GM12878 (cell line): ENCODE data around the gene SLC6A1. TPM values are rescaled to one million over a fixed set of nuclear protein-coding genes. Genes with fewer than 3 reads are reported as not detected.

Source experiments
- ATAC-seq: fragments of 200-7000 bp; cut with Tn5 transposase; 3 replicates; pipeline ENCODE4 v1.9.1; 2020; ENCODE audit warnings: mild to moderate bottlenecking, moderate library complexity
- BruUV-seq: library from RNA; stranded (reverse); fragments of 400-500 nt; replicated peaks from 2 replicates; lab custom pipeline; 2021; lab: Mats Ljungman, UMichigan
- CTCF ChIA-PET: fragments of 300-600 bp; sonication (Branson Sonifier 250); formaldehyde crosslinking; extraction: SDS; loops from one replicate; lab custom pipeline; 2021; ENCODE audit warnings: inconsistent platforms; lab: Yijun Ruan, JAX
- POLR2A ChIA-PET: fragments of 350-600 bp; formaldehyde crosslinking; extraction: SDS; loops from one replicate; lab custom pipeline; 2021; ENCODE audit warnings: inconsistent platforms; lab: Charles Lee
- RAD21 ChIA-PET: fragments of 300-600 bp; sonication (Branson Sonifier 250); formaldehyde crosslinking; loops from one replicate; lab custom pipeline; 2023; ENCODE audit warnings: antibody characterized with exemption; ENCODE audit not compliant: unreplicated experiment; lab: Charles Lee
- SMC1A ChIA-PET: fragments of 300-600 bp; sonication (Branson Sonifier 250); formaldehyde crosslinking; loops from one replicate; lab custom pipeline; 2023; ENCODE audit not compliant: unreplicated experiment, uncharacterized antibody; lab: Charles Lee
- DNase-seq: peaks from one replicate; pipeline ENCODE4 v3.0.0-alpha.2; 2011; ENCODE audit warnings: low read depth, low spot score
- FAIRE-seq: peaks from 3 replicates; lab custom pipeline; 2011; peaks lifted over from hg19 to GRCh38; lab: Jason Lieb, UNC
- H2AFZ ChIP-seq: 2 replicates; pipeline ENCODE4 v1.6.0; 2011; ENCODE audit warnings: low read depth, low read length, control low read depth; ENCODE audit not compliant: control insufficient read depth
- H3K27ac ChIP-seq: 2 replicates; pipeline ENCODE4 v1.5.1; 2011; ENCODE audit warnings: control low read depth; ENCODE audit not compliant: control insufficient read depth, insufficient read depth
- H3K27me3 ChIP-seq, 2 experiments: replicated peaks in 1 of 2; 2 replicates each; pipeline versions ENCODE4 v1.6.0 to v1.6.1; 2011; ENCODE audit warnings: low read length in 1 of 2; ENCODE audit not compliant: control insufficient read depth in 2 of 2, insufficient read depth in 2 of 2
- H3K36me3 ChIP-seq, 2 experiments: 2 replicates each; pipeline ENCODE4 v1.5.1; 2011; ENCODE audit warnings: low read length in 1 of 2; ENCODE audit not compliant: control insufficient read depth in 2 of 2, insufficient read depth in 2 of 2
- H3K4me1 ChIP-seq: 2 replicates; pipeline ENCODE4 v1.6.1; 2011; ENCODE audit warnings: mild to moderate bottlenecking, low read length, moderate library complexity, mixed read lengths; ENCODE audit not compliant: control insufficient read depth, insufficient read depth
- H3K4me2 ChIP-seq: 2 replicates; pipeline ENCODE4 v1.6.0; 2011; ENCODE audit warnings: control low read depth; ENCODE audit not compliant: control insufficient read depth, insufficient read depth
- H3K4me3 ChIP-seq: fragments of 200-600 bp; sonication (generic); 2 replicates; pipeline ENCODE4 v1.5.1; 2016
- H3K79me2 ChIP-seq: 2 replicates; pipeline ENCODE4 v1.6.0; 2011; ENCODE audit warnings: low read length; ENCODE audit not compliant: control insufficient read depth, insufficient read depth
- H3K9ac ChIP-seq: 2 replicates; pipeline ENCODE4 v1.8.0; 2011; ENCODE audit warnings: low read length, control low read depth, mixed read lengths; ENCODE audit not compliant: control insufficient read depth, insufficient read depth
- H3K9me3 ChIP-seq: replicated peaks from 3 replicates; pipeline ENCODE4 v1.5.1; 2011; ENCODE audit warnings: mild to moderate bottlenecking, low read length; ENCODE audit not compliant: control insufficient read depth, insufficient read depth
- H4K20me1 ChIP-seq: 2 replicates; pipeline ENCODE4 v1.6.0; 2011; ENCODE audit not compliant: control insufficient read depth, insufficient read depth
- BRCA1 ChIP-seq: IDR thresholded peaks from 2 replicates; pipeline ENCODE4 v1.6.1; 2011; ENCODE audit warnings: low read depth, low read length, improper control_type of control experiment
- CHD1 ChIP-seq: IDR thresholded peaks from 2 replicates; pipeline ENCODE4 v1.6.1; 2012; ENCODE audit warnings: low read depth, low read length, improper control_type of control experiment
- JUND ChIP-seq: IDR thresholded peaks from 2 replicates; pipeline ENCODE4 v1.6.1; 2012; ENCODE audit warnings: low read depth, mild to moderate bottlenecking, low read length, improper control_type of control experiment, moderate library complexity
- KLF5 ChIP-seq: fragments of 450-650 bp; IDR thresholded peaks from 2 replicates; pipeline ENCODE4 v1.6.1; 2014; ENCODE audit warnings: mild to moderate bottlenecking; ENCODE audit not compliant: partially characterized antibody
- MXI1 ChIP-seq: fragments of 150-350 bp; IDR thresholded peaks from 2 replicates; pipeline ENCODE4 v1.6.1; 2011; ENCODE audit warnings: low read depth, mild to moderate bottlenecking, inconsistent platforms, low read length, improper control_type of control experiment
- MYB ChIP-seq: fragments of 150-350 bp; IDR thresholded peaks from 2 replicates; pipeline ENCODE4 v1.6.1; 2014; ENCODE audit warnings: mild to moderate bottlenecking, low read depth, low read length, borderline replicate concordance
- NRF1 ChIP-seq: conservative IDR thresholded peaks from 2 replicates; pipeline ENCODE4 v1.6.1; 2011; ENCODE audit warnings: mild to moderate bottlenecking, low read depth, low read length, improper control_type of control experiment
- PAX8 ChIP-seq: fragments of 450-650 bp; IDR thresholded peaks from 2 replicates; pipeline ENCODE4 v1.6.1; 2017; ENCODE audit warnings: mild to moderate bottlenecking, moderate library complexity
- RAD51 ChIP-seq: fragments of 450-650 bp; IDR thresholded peaks from 2 replicates; pipeline ENCODE4 v1.6.1; 2016; ENCODE audit warnings: moderate library complexity, mild to moderate bottlenecking, inconsistent platforms
- RUNX3 ChIP-seq: IDR thresholded peaks from 2 replicates; pipeline ENCODE4 v1.6.1; 2012; ENCODE audit warnings: low read length, inconsistent platforms
- SIX5 ChIP-seq: IDR thresholded peaks from 2 replicates; pipeline ENCODE4 v1.6.1; 2011; ENCODE audit warnings: mild to moderate bottlenecking, low read depth, low read length, moderate library complexity; ENCODE audit not compliant: severe bottlenecking
- SRF ChIP-seq, 2 experiments: IDR thresholded peaks; 2 replicates each; pipeline ENCODE4 v1.6.1; 2011; ENCODE audit warnings: low read depth in 2 of 2, low read length in 2 of 2, mild to moderate bottlenecking in 1 of 2, moderate library complexity in 1 of 2
- TCF3 ChIP-seq: IDR thresholded peaks from 2 replicates; pipeline ENCODE4 v1.6.1; 2012; ENCODE audit warnings: low read depth, mild to moderate bottlenecking, low read length, borderline replicate concordance; ENCODE audit not compliant: insufficient read depth
- YBX1 ChIP-seq: fragments of 450-650 bp; IDR thresholded peaks from 2 replicates; pipeline ENCODE4 v1.6.1; 2016; ENCODE audit warnings: antibody characterized with exemption
- WGBS: methylation state at CpG from one replicate; pipeline ENCODE4 v1.1.6; 2016; ENCODE audit warnings: low lambda C conversion rate; ENCODE audit not compliant: insufficient replicate concordance, insufficient coverage; ENCODE audit errors: missing lambda C conversion rate; 5-methylcytosine and 5-hydroxymethylcytosine counted together
- in situ Hi-C: fragments of 300-500 bp; cut with MboI; formaldehyde crosslinking; loops from 9 replicates; pipeline ENCODE4 v1.14.3; 2018; ENCODE audit warnings: mixed read lengths
- intact Hi-C: fragments of 100-400 bp; cut with micrococcal nuclease; formaldehyde crosslinking; loops from one replicate; pipeline ENCODE4 v1.14.2; 2022; ENCODE audit not compliant: unreplicated experiment
- polyA plus RNA-seq, 11 experiments: library from polyadenylated mRNA; depleted of rRNA in 4 of 11; unstranded in 6 of 11; stranded (reverse) in 5 of 11; fragments of >200 nt; fragmentation: Nextera tagmentation in 4 of 11; fragmentation: Illumina TruSeq in 1 of 11; extraction: Ambion mirVana in 4 of 11; extraction: Trizol in 1 of 11; gene quantifications; 1 replicate in 1 of 11; 2 replicates in 10 of 11; pipeline versions ENCODE4 v1.2.1 to v1.2.3, GENCODE V29; 2011 to 2016; ENCODE audit warnings: inconsistent platforms in 2 of 11, missing spikeins in 2 of 11, low read depth in 1 of 11
- total RNA-seq, 4 experiments: library from RNA; depleted of rRNA in 3 of 4; stranded (reverse); fragments of >200 nt in 3 of 4; fragmentation: Illumina TruSeq in 1 of 4; extraction: Trizol in 1 of 4; gene quantifications; 2 replicates each; pipeline versions ENCODE4 v1.2.1 to v1.2.3, GENCODE V29; 2013 to 2021
- TF ChIP-seq, protein P1 (sequence below): IDR thresholded peaks from 2 replicates; pipeline ENCODE4 v1.6.1; 2012; ENCODE audit warnings: low read depth, low read length, improper control_type of control experiment
- TF ChIP-seq, protein P2 (sequence below): fragments of 450-650 bp; formaldehyde crosslinking; IDR thresholded peaks from 2 replicates; pipeline ENCODE4 v1.5.0; 2022; ENCODE audit warnings: mild to moderate bottlenecking, missing genetic modification characterization

The SLC6A1 gene
- total and polyA plus RNA-seq, 10 of the 15 experiments (the other 5 are each of a cell fraction or from before 2014, with no cell fraction given) = not detected

DNA sequence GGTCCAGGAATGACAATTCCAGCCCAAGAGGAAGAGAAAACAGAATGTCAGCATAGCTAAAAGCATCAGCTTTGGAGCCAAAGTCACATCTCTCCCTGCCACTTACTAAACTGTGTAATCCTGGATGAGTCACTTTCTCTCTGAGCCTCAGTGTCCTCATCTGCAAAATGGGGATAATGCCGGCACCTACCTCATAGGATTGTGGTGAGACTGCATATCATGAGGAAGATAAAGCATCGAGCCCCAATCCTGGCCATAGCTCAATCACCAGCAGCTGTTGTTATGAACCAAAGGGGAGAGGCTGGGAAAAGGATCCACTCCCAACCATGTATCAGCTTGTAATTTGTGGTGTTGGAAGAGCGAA lies 9.1 kb downstream of the SLC6A1 start:
- 30% methylated on average over 3 of the region's 3 CpGs for WGBS
- Histone ChIP-seq H3K4me2 (no peak overlapping the region), H3K36me3 (no peaks in the 10 kb centered on the region), H3K27ac (no peak overlapping the region), H3K9me3 (no peaks in the 10 kb centered on the region), H4K20me1 (no peaks in the 10 kb centered on the region), H3K4me1 (no peaks in the 10 kb centered on the region), H2AFZ (no peak overlapping the region), H3K79me2 (no peaks in the 10 kb centered on the region), H3K9ac (no peak overlapping the region), H3K27me3 (peaks cover 0 to 2% of the 10 kb centered on the region in 2 experiments; a peak in 3 of 4 replicates), H3K4me3 (no peak overlapping the region)
- ChIA-PET CTCF (interaction anchor here (0.8 kb wide), 1 partner anchor 59 kb away, joined by 3 read pairs; no protein-coding TSS in a partner anchor), RAD21 (no interaction called here), POLR2A (no interaction called here), SMC1A (no interaction called here)
- in situ Hi-C loops = no loop called here
- no peak for ATAC-seq
- FAIRE-seq = no peak
- intact Hi-C loops = no loop called here
- TF ChIP-seq JUND = no peak
- TF ChIP-seq MXI1 = no peak
- no peak for TF ChIP-seq CHD1
- no peak for TF ChIP-seq RAD51
- TF ChIP-seq MYB = no peak
- TF ChIP-seq SRF (IDR thresholded peaks at IDR 0.05; ENCODE audit: low read depth in 2 of 2, low read length in 2 of 2) = no peak
- no peak for TF ChIP-seq RUNX3
- no peak for TF ChIP-seq TCF3
- TF ChIP-seq, protein P1, sequence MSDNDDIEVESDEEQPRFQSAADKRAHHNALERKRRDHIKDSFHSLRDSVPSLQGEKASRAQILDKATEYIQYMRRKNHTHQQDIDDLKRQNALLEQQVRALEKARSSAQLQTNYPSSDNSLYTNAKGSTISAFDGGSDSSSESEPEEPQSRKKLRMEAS = no peak
- TF ChIP-seq PAX8 = no peak
- TF ChIP-seq SIX5 = no peak
- TF ChIP-seq, protein P2, sequence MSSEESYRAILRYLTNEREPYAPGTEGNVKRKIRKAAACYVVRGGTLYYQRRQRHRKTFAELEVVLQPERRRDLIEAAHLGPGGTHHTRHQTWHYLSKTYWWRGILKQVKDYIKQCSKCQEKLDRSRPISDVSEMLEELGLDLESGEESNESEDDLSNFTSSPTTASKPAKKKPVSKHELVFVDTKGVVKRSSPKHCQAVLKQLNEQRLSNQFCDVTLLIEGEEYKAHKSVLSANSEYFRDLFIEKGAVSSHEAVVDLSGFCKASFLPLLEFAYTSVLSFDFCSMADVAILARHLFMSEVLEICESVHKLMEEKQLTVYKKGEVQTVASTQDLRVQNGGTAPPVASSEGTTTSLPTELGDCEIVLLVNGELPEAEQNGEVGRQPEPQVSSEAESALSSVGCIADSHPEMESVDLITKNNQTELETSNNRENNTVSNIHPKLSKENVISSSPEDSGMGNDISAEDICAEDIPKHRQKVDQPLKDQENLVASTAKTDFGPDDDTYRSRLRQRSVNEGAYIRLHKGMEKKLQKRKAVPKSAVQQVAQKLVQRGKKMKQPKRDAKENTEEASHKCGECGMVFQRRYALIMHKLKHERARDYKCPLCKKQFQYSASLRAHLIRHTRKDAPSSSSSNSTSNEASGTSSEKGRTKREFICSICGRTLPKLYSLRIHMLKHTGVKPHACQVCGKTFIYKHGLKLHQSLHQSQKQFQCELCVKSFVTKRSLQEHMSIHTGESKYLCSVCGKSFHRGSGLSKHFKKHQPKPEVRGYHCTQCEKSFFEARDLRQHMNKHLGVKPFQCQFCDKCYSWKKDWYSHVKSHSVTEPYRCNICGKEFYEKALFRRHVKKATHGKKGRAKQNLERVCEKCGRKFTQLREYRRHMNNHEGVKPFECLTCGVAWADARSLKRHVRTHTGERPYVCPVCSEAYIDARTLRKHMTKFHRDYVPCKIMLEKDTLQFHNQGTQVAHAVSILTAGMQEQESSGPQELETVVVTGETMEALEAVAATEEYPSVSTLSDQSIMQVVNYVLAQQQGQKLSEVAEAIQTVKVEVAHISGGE (CRISPR knock-in tag) = no peak
- TF ChIP-seq KLF5 = no peak
- no peak for TF ChIP-seq NRF1
- no peak for TF ChIP-seq YBX1
- TF ChIP-seq BRCA1 = no peak
- BruUV-seq = no TSS peak
- no peak for DNase-seq
